Measurements from ENCODE around the gene ELOVL1.
"Not testable (repeated sequence)": the region's sequence is repeated elsewhere in the genome, so short reads cannot be mapped to it uniquely, and the experiment has no call there.

- not testable (repeated sequence) for TF ChIP-seq CTCF (IDR thresholded peaks at IDR 0.05 in 4 of 5, conservative IDR thresholded peaks at IDR 0.05 in 1 of 5); POLR2A (IDR thresholded peaks at IDR 0.05)
Observed at GRCh38 chr1:43369779-43370178, 2.0 kb upstream of the ELOVL1 start.

Data from gastrocnemius medialis (tissue), 4 donors.